PFSK-1 (cell line): ENCODE results near the gene DUSP18.

Experiments
- FOXP2 ChIP-seq: optimal IDR thresholded peaks from 2 replicates; pipeline ENCODE3; 2011; ENCODE audit warnings: borderline replicate concordance, control low read depth, inconsistent platforms; ENCODE audit not compliant: insufficient read depth; ENCODE audit errors: extremely low read length, extremely low read depth
- REST ChIP-seq, 2 experiments: IDR thresholded peaks; 2 replicates each; pipeline versions ENCODE4 v1.6.1 to v1.8.0; 2011 to 2012; ENCODE audit warnings: low read depth in 2 of 2, low read length in 2 of 2, control low read depth in 1 of 2, inconsistent platforms in 1 of 2, mild to moderate bottlenecking in 1 of 2, moderate library complexity in 1 of 2; ENCODE audit not compliant: insufficient read depth in 1 of 2
- SIN3A ChIP-seq: IDR thresholded peaks from 2 replicates; pipeline ENCODE4 v1.6.1; 2012; ENCODE audit warnings: mild to moderate bottlenecking, low read length, moderate library complexity, borderline replicate concordance; ENCODE audit not compliant: insufficient read depth
- TAF1 ChIP-seq: IDR thresholded peaks from 2 replicates; pipeline ENCODE4 v1.6.1; 2012; ENCODE audit warnings: low read length, control low read depth, borderline replicate concordance; ENCODE audit not compliant: insufficient read depth

GRCh38 chr22:30649430-30650007 is 18.2 kb downstream of the DUSP18 start:
- no peak for TF ChIP-seq FOXP2
- no peak for TF ChIP-seq SIN3A
- no peak for TF ChIP-seq TAF1
- TF ChIP-seq REST (IDR thresholded peaks at IDR 0.05; ENCODE audit: insufficient read depth in 1 of 2, low read depth in 2 of 2, low read length in 2 of 2) = no peak
